HepG2 (cell line): ENCODE data around the gene C11orf71. TPM values are rescaled to one million over a fixed set of nuclear protein-coding genes. Genes with fewer than 3 reads are reported as not detected.

Source experiments
- BCL3 ChIP-seq: sonication (generic); formaldehyde crosslinking; IDR thresholded peaks from 2 replicates; pipeline ENCODE4 v1.5.1; 2020; ENCODE audit warnings: mild to moderate bottlenecking, missing genetic modification reagents, moderate library complexity
- CENPT ChIP-seq: sonication (generic); formaldehyde crosslinking; IDR thresholded peaks from 2 replicates; pipeline ENCODE4 v1.8.0; 2022; ENCODE audit warnings: low read depth, mild to moderate bottlenecking, moderate library complexity, missing genetic modification reagents
- CENPX ChIP-seq: sonication (generic); formaldehyde crosslinking; IDR thresholded peaks from 2 replicates; pipeline ENCODE4 v1.9.0; 2021; ENCODE audit warnings: mild to moderate bottlenecking, missing genetic modification reagents, moderate library complexity
- E2F2 ChIP-seq: sonication (generic); formaldehyde crosslinking; IDR thresholded peaks from 2 replicates; pipeline ENCODE4 v1.4.0; 2020; ENCODE audit warnings: missing genetic modification reagents, borderline replicate concordance
- FIP1L1 ChIP-seq: fragments of 200-400 bp; formaldehyde crosslinking; IDR thresholded peaks from 2 replicates; pipeline ENCODE4 v1.6.1; 2018; ENCODE audit warnings: low read depth, mild to moderate bottlenecking, low read length, moderate library complexity, borderline replicate concordance; ENCODE audit not compliant: insufficient read depth
- MZF1 ChIP-seq: sonication (generic); formaldehyde crosslinking; IDR thresholded peaks from 2 replicates; pipeline ENCODE4 v1.8.1; 2023; ENCODE audit warnings: mild to moderate bottlenecking, missing genetic modification reagents, borderline replicate concordance
- ZFP82 ChIP-seq: sonication (generic); formaldehyde crosslinking; IDR thresholded peaks from 2 replicates; pipeline ENCODE4 v1.5.1; 2020; ENCODE audit warnings: mild to moderate bottlenecking, missing genetic modification reagents, borderline replicate concordance
- ZMYM4 ChIP-seq: sonication (generic); formaldehyde crosslinking; IDR thresholded peaks from 2 replicates; pipeline ENCODE4 v1.8.1; 2023; ENCODE audit warnings: mild to moderate bottlenecking, missing genetic modification reagents
- ZNF18 ChIP-seq: sonication (generic); formaldehyde crosslinking; IDR thresholded peaks from 2 replicates; pipeline ENCODE4 v1.8.0; 2022; ENCODE audit warnings: mild to moderate bottlenecking, missing genetic modification reagents; ENCODE audit not compliant: insufficient replicate concordance
- ZNF318 ChIP-seq: sonication (generic); formaldehyde crosslinking; IDR thresholded peaks from 2 replicates; pipeline ENCODE4 v1.4.0; 2020; ENCODE audit warnings: mild to moderate bottlenecking, missing genetic modification reagents
- ZNF451 ChIP-seq: sonication (generic); formaldehyde crosslinking; IDR thresholded peaks from 2 replicates; pipeline ENCODE4 v1.5.0; 2020; ENCODE audit warnings: mild to moderate bottlenecking, missing genetic modification reagents
- ZNF549 ChIP-seq: sonication (generic); formaldehyde crosslinking; IDR thresholded peaks from 2 replicates; pipeline ENCODE4 v1.5.0; 2020; ENCODE audit warnings: missing genetic modification reagents
- ZNF615 ChIP-seq: sonication (generic); formaldehyde crosslinking; IDR thresholded peaks from 2 replicates; pipeline ENCODE4 v1.5.0; 2020; ENCODE audit warnings: mild to moderate bottlenecking, missing genetic modification reagents, borderline replicate concordance
- ZNF777 ChIP-seq: sonication (generic); formaldehyde crosslinking; IDR thresholded peaks from 2 replicates; pipeline ENCODE4 v1.4.0; 2020; ENCODE audit warnings: missing genetic modification reagents
- ZSCAN22 ChIP-seq: sonication (generic); formaldehyde crosslinking; IDR thresholded peaks from 2 replicates; pipeline ENCODE4 v1.4.0; 2020; ENCODE audit warnings: mild to moderate bottlenecking, missing genetic modification reagents
- polyA plus RNA-seq, 8 experiments: library from polyadenylated mRNA; depleted of rRNA in 3 of 8; stranded (reverse) in 7 of 8; unstranded in 1 of 8; fragments of >200 nt; fragmentation: Illumina TruSeq in 4 of 8; extraction: Trizol in 4 of 8; gene quantifications; 2 replicates each; pipeline versions ENCODE4 v1.2.1 to v1.2.3, GENCODE V29; 2011 to 2016; ENCODE audit warnings: low read depth in 4 of 8, missing spikeins in 1 of 8, mixed read lengths in 1 of 8; ENCODE audit not compliant: insufficient read depth in 1 of 8
- total RNA-seq, 5 experiments: library from RNA; depleted of rRNA; stranded (reverse); fragments of >200 nt; fragmentation: Illumina TruSeq; extraction: Trizol; gene quantifications; 2 replicates each; pipeline ENCODE4 v1.2.3, GENCODE V29; 2016; ENCODE audit warnings: low read depth in 1 of 5

The C11orf71 gene
- total and polyA plus RNA-seq, 2 of the 13 experiments (the other 11 are each of a cell fraction or from before 2014, with no cell fraction given), result 7.1 to 7.8 TPM

GRCh38 chr11:114439229-114440120 lies 39.2 kb upstream of the C11orf71 start, which contains the start of gene REXO2 (continued):
- no peak for TF ChIP-seq ZNF318 (CRISPR knock-in tag)
- no peak for TF ChIP-seq CENPX (CRISPR knock-in tag)
- TF ChIP-seq BCL3 (CRISPR knock-in tag), result peak; percentile 87; the same call in 1 of the 2 replicates
- peak; percentile 66 for TF ChIP-seq ZNF777
- TF ChIP-seq ZNF451, result peak; percentile 51; the same call in 1 of the 2 replicates
- TF ChIP-seq E2F2 (CRISPR knock-in tag), result no peak
- TF ChIP-seq MZF1 (CRISPR knock-in tag), result no peak; the same call in 1 of the 2 replicates
- no peak for TF ChIP-seq CENPT
- no peak for TF ChIP-seq ZFP82 (CRISPR knock-in tag)
- no peak for TF ChIP-seq ZNF549 (CRISPR knock-in tag)
- TF ChIP-seq ZMYM4 (CRISPR knock-in tag), result peak; percentile 49; the same call in 1 of the 2 replicates
- peak; percentile 72 for TF ChIP-seq ZNF18 (CRISPR knock-in tag)
- no peak for TF ChIP-seq ZSCAN22 (CRISPR knock-in tag)
- no peak for TF ChIP-seq ZNF615
- TF ChIP-seq FIP1L1, result no peak
